Measurements from ENCODE around the gene TXLNB.

DNA sequence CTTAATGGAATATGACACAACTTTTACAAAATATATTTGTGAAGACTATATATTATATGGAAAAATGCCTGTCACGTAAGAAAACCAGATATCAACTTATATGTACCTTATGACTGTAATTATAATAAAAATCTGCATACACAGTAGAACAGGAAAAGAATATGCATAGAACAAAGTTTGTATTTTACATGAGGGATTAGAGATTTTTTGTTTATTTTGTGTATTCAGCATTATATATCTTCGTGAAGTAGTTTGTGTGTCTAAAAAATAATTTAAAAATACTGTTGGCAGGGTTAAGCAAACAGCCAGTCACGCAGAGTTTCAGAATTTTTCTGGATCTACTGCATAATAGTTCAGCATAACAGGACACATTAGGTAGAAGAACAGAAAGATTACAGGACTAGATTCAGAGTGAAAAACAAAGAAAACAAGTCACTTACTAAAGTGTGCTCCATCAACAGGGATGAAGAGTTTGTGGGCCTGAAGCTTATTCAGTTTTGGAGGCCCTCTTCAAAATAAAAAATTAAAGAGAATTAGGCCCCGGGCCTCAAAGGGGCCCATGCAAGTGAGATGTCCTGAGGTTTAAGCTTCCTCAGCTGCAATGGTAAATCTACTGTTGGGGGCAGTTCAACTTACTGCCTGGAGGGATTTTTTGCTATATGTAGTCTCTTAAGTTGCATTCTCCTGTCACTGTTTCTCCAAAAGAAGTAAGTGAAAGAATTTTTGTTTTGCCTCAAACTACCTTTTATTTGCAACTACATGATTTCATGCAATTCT is 16.3 kb downstream of the TXLNB start:
- TF ChIP-seq, protein P1, sequence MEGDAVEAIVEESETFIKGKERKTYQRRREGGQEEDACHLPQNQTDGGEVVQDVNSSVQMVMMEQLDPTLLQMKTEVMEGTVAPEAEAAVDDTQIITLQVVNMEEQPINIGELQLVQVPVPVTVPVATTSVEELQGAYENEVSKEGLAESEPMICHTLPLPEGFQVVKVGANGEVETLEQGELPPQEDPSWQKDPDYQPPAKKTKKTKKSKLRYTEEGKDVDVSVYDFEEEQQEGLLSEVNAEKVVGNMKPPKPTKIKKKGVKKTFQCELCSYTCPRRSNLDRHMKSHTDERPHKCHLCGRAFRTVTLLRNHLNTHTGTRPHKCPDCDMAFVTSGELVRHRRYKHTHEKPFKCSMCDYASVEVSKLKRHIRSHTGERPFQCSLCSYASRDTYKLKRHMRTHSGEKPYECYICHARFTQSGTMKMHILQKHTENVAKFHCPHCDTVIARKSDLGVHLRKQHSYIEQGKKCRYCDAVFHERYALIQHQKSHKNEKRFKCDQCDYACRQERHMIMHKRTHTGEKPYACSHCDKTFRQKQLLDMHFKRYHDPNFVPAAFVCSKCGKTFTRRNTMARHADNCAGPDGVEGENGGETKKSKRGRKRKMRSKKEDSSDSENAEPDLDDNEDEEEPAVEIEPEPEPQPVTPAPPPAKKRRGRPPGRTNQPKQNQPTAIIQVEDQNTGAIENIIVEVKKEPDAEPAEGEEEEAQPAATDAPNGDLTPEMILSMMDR (conservative IDR thresholded peaks at IDR 0.05; ENCODE audit: low read depth, low read length) = no peak
- no peak for TF ChIP-seq EZH2 (IDR thresholded peaks at IDR 0.05; ENCODE audit: borderline replicate concordance, low read depth, low read length, poor library complexity, severe bottlenecking)

All from A673 (cell line).